NCI-H345 treated with DMSO at 0.1 percent for 48 hours (cell line): Measurements from ENCODE around the gene ZNF358.
"Not testable (repeated sequence)": the region's sequence is repeated elsewhere in the genome, so short reads cannot be mapped to it uniquely, and the experiment has no call there.

ENCODE experiments used
- DNase-seq: peaks from one replicate; lab custom pipeline; 2025; ENCODE audit not compliant: unreplicated experiment; lab: John Stamatoyannopoulos, UW

The ZNF358 gene

DNA sequence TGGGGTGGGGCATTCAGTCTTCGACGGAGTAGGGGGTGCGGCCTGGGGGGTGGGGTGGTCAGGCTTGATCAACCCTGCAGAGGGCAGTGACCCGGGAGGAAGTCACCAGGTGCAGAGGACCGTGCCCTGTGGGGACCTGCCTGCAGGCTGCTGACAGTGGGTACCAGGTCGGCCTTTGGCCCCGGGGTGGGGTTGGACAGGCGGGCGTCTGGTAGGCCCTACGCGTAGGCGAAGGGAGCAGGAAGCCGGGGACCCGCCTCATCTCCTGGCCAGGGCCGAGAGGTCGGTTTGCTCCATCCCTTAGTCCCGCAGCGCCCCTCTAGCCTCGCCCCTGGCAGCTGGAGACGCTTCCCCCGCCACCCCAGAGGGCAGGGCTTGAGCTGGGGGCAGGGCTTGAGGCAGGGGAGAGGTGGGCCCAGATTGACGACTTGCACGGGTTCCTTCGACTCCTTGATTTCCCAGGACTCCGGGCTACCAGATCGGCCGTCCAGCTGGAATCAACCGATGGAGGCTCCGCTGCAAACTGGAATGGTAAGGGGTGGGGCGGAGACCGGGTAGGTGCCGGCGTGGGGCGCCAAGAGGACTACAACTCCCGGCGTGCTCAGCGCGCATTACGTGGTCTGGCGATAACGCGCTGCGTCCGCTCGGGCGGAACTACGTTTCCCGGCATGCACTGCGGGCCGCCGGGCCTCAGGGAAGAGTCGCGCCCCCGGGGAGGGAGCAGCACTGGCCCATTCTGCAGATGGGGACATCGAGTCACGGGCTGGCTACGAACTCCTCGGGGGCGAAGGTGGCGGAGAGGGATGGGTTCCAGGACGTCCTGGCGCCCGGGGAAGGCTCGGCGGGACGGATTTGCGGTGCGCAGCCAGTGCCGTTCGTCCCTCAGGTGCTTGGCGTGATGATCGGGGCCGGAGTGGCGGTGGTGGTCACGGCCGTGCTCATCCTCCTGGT, 19.4 kb downstream of the ZNF358 start, which contains the start of gene PNPLA6:
PNPLA6 (plus strand) TSS at position 671 of the 951 bp plus-strand sequence; CDS start at position 743, 72 bp downstream.
- DNase-seq: peak; percentile 89

DNA sequence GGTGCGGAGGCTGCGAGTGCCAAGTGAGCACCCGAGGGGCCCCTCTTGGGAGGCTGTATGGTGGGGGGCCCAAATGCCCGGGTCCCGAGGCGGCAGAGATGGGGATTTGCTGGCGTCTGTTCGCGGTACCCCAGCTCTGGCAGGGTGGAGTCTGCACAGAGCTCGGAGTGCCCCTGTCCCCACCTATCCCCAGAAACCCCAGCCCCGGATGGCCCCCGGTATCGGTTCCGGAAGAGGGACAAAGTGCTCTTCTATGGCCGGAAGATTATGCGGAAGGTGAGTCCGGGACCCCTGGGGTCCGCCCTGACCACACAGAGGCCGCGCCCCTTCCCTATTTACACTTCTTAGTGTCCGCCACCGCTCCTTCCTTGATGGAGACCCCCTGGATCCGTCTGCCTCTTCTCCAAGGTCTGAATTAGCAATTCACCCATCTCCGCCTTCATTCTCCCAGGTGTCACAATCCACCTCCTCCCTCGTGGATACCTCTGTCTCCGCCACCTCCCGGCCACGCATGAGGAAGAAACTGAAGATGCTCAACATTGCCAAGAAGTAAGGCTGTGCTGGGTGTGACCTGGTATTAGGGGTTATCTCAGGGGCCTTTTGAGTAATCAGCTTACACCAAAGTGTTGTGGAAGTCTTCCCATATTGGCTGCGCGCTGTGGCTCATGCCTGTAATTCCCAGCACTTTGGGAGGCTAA, 20.2 kb downstream of the ZNF358 start:
- DNase-seq: no peak

DNA sequence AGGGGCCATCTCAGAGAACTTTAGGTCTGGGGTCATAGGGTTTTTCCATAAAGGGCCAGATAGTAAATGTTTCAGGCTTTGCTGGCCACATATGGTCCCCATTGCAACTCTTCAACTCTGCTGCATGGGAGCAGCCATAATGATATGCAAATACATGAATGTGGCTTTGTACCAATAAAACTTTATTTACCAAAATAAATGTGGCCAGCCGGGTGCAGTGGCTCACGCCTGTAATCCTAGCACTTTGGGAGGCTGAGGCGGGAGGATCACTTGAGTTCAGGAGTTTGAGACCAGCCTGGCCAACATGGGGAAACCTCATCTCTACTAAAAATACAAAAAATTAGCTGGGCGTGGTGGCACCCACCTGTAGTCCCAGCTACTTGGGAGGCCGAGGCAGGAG, 23.1 kb downstream of the ZNF358 start:
- not testable (repeated sequence) for DNase-seq

DNA sequence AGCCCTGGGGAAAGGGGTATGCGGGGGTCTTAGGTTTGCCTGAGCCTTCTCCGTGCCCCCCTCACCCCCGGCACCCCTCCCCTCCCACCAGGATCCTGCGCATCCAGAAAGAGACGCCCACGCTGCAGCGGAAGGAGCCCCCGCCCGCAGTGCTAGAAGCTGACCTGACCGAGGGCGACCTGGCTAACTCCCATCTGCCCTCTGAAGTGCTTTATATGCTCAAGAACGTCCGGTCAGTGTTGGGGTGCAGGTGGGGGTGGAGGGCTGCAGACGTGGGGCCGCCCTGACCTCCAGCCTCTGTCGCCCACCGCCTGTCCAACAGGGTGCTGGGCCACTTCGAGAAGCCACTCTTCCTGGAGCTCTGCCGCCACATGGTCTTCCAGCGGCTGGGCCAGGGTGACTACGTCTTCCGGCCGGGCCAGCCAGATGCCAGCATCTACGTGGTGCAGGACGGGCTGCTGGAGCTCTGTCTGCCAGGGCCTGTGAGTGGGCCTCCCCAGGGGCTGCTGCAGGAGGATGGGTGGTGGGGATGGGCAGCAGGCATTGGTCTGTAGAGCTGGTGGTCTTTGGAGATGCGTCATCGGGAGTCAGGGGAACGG, 24.0 kb downstream of the ZNF358 start:
- DNase-seq: no peak

DNA sequence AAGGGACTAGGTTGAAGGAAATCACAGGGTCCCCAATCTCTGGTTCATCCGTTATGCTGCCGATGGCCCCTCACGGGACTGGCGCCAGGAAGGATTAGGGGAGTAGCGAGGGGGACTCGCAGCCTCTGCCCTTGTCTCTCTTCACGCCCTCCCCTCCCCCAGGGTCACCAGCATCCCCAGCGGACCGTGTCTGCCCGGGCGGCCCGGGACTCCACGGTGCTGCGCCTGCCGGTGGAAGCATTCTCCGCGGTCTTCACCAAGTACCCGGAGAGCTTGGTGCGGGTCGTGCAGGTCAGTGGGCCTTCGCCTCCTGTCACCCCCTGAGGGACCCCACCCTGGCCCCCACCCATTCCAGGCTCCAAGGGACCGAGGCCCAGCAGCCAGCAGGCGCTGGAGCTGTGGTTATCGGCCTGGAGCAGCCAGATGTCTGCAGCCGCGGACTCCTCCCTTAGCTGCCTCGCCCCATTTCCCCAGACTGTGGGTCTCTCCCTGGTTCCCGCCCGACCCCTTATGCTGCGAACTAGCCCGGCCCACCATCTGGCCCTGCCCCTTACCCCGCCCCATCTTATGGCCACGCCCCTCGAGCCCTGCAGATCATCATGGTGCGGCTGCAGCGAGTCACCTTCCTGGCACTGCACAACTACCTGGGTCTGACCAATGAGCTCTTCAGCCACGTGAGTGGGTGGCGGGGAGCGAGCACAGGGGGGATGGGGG, 25.0 kb downstream of the ZNF358 start:
- DNase-seq: no peak

DNA sequence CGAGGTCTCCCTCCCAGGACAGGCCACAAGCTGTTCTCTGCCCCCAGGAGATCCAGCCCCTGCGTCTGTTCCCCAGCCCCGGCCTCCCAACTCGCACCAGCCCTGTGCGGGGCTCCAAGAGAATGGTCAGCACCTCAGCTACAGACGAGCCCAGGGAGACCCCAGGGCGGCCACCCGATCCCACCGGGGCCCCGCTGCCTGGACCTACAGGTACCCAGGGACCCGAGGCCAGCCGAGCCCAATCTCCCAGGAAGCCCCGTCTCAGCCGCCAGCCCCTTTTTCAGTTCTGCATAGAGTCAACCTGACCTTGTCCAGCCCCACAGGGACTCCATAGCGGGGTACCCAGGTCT, 25.5 kb downstream of the ZNF358 start:
- no peak for DNase-seq

DNA sequence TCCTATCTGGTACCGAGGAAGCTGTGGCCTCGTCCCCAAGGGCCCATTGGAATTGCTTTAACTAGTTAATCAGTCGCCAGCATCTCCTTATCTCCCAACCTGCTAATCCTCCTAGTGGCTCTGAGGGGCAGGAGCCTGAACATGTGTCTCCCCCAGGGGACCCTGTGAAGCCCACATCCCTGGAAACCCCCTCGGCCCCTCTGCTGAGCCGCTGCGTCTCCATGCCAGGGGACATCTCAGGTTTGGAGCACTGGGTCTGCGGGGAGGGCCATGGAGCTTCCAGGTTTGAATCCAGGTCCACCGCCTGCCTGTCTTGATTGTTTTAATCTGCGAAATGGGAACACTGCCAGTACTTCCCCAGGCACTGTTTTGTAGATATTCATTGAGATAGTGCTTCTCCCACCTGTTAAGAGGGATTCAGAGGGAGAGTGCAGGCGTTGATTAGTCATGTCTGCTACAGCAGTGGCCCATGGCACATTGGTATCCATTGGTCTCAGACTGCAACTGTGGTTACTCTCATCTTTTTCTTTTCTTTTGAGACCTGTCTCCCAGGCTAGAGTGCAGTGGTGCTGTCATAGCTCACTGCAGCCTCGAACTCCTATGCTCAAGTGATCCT, 26.0 kb downstream of the ZNF358 start:
- DNase-seq: no peak

DNA sequence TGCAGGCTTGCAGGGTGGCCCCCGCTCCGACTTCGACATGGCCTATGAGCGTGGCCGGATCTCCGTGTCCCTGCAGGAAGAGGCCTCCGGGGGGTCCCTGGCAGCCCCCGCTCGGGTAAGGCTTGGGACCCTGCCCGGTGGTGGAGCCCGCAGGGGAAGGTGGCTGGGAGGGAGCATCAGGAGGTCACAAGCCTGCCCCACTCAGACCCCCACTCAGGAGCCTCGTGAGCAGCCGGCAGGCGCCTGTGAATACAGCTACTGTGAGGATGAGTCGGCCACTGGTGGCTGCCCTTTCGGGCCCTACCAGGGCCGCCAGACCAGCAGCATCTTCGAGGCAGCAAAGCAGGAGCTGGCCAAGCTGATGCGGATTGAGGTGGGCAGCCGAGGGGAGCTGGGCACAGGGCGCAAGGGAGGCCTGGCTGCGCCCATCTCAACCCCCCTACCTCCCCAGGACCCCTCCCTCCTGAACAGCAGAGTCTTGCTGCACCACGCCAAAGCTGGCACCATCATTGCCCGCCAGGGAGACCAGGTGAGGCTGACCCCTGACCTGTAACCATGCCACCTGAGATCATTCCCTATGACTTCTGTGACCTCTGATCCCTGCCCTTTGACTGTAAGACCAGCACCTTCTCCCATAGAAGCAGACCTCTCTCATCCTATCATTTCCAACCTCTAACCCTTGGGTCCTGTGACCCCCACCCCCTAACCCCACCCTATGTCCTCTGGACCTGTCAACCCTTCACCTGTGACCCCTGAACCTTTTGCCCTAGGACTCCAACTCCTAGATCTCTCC, 26.8 kb downstream of the ZNF358 start:
- no peak for DNase-seq

DNA sequence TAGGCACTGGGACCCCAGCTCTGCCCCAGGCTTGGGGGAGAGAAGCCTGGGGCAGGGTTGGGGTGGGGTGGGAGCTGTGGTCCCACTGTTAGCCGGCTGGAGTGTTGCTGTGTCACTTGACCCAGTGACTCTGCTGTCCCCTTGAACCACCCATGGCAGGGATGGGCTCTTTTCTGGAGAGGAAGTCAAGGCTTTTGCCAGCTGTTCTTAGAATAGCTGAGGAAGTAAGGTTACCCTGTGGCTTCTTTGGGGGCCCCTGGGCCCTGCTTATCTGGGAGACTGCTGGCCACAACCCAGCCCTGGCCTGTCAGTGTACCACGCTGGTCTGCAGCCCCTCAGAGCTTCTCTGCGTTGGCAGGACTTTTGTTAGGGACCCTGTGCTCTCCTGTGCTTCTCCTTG, 28.7 kb downstream of the ZNF358 start:
- no peak for DNase-seq

DNA sequence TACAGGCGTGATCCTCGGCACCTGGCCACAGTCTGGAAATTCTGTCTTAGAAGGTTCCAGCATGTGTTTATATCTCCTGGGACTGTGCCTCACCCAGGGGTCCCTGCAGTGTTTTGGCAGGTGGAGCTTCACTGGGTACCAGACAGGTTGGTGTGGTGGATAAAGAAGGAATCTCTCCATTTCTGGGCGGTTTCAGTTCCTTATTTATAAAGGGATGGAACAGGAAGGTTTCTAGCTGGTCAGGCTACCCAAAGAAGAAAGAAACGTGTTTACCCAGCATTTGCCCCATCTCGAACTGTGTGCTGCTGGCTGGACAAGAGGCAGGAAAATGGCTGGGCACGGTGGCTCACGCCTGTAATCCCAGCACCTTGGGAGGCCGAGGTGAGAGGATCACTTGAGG, 29.4 kb downstream of the ZNF358 start:
- no peak for DNase-seq

DNA sequence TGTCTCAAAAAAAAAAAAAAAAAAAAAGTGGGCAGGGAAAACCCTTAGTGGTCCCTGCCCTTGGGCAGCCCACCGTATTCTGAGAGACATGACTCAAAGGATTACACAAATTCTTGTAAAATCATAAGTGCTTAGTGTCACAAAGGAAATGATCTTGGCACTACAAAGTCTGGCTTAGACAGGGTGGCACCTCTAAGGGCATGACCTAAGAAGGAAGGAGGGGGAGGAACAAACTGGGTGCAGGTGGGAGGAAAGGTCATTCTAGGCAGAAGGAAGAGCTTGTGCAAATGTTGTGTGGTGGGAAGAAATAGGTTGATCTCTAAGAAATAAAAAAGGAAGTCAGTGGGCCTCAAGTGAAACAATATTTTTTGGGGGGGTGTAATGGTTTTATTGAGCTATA, 30.0 kb downstream of the ZNF358 start:
- DNase-seq: no peak

DNA sequence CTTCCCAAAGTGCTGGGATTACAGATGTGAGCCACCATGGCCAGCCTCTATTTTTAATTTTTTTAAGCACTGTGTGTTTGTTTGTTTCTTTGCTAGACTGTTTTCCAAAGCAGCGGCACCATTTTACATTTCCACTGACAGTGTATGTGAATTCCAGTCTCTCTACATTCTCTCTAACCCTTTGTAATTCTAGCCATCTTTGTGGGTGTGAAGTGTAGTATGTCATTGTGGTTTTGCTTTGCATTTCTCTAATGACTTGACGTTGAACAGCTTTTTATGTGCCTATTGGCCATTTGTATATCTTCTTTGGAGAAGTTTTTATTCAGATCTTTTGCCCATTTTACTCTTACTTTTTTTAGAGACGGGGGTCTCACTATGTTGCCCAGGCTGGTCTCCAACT, 31.3 kb downstream of the ZNF358 start:
- DNase-seq: no peak

DNA sequence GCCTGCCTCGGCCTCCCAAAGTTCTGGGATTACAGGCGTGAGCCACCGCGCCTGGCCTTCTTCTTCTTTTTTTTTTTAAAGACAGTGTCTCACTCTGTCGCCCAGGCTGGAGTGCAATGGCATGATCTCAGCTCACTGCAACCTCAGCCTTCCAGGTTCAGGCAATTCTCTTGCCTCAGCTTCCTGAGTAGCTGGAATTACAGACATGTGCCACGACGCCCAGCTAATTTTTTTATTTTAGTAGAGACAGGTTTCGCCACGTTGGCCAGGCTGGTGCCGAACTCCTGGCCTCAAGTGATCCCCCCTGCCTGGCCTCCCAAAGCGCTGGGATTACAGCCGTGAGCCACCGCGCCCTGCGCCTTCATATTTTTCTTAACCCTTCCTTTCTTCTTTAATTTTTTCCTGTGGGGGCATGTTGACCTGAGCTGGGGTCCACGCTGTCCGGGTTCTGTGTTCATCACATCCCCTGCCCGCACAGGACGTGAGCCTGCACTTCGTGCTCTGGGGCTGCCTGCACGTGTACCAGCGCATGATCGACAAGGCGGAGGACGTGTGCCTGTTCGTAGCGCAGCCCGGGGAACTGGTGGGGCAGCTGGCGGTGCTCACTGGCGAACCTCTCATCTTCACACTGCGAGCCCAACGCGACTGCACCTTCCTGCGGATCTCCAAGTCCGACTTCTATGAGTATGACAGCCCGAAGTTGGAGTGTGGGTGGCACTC, 33.7 kb downstream of the ZNF358 start:
- DNase-seq: no peak

DNA sequence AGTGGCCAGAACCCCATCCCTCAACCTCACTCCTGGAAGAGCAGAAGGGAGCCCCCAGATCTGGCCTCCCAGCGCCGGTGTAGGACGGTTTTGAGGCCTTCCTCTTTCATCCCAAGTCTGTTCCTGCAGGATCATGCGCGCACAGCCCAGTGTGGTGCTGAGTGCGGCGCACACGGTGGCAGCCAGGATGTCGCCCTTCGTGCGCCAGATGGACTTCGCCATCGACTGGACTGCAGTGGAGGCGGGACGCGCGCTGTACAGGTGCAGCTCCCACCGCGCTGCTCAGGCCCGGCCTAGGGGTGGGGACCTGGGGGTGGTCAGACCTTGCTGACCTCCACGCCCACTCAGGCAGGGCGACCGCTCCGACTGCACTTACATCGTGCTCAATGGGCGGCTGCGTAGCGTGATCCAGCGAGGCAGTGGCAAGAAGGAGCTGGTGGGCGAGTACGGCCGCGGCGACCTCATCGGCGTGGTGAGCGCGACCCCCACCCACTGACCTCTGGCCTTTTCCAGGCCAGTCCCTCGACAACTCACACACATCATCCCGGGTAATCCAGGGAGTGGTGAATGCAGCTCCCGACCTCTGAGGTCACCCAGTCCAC, 34.4 kb downstream of the ZNF358 start:
- DNase-seq: no peak

DNA sequence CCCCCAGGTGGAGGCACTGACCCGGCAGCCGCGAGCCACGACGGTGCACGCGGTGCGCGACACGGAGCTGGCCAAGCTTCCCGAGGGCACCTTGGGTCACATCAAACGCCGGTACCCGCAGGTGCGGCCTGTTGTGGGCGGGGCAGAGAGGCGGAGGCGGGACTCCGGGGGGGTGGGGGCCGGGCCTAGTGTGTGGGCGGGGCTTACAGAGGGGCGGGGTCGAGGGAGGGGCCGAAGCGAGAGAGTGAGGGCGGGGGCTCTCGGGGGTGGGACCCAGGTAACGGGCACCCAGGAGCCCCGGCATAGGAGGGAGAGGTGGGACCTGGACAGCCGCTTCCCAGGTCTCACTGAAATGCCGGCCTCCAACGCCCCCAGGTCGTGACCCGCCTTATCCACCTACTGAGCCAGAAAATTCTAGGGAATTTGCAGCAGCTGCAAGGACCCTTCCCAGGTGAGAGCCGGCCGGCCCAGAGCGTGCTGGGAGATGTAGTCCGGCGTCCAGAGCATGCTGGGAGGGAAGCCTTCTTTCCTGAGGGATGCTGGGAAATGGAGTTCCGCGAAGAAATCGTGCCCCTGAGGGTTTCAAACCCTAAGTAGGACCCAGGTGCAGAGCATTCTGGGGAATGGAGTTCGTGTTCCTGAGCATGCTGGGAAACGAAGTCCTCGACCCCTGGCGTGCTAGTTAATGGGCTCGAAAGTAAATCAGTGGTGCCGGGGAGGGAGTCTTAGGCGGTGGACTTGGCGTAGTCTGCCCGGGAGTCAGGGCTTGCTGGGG, 35.3 kb downstream of the ZNF358 start:
- no peak for DNase-seq

DNA sequence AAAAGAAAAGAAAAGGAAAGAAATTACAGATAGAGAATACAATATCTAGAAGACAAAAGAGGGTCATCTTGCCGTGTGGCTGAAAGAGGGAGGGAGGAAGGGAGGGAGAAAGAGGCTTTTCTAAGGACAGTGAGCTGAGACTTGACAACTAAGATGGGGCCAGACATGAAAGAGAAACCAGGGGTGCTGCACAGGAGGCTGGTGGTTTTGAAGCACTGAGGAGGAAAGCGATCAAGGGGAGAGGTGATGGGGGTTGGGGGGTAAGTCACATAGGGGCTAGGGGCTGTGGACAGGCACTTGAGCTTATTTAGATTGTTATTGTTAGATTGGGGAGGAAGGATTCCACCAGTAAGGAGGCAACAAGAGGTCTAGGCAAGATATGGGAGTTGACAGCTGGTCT, 36.9 kb downstream of the ZNF358 start:
- no peak for DNase-seq

DNA sequence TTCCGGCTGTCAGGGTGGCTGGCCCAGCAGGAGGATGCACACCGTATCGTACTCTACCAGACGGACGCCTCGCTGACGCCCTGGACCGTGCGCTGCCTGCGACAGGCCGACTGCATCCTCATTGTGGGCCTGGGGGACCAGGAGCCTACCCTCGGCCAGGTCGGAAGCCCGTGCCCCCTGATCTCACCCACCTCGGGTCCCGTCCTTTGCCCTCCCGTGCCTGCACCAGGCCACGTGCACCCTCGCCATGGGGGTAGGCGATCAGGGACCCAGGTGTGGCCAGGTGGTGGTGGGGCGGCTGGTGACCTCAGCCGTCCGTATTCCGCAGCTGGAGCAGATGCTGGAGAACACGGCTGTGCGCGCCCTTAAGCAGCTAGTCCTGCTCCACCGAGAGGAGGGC, 38.7 kb downstream of the ZNF358 start:
- no peak for DNase-seq
